HG03095 (cell line): ENCODE measurements around the gene LRFN2.

ENCODE experiments used
- ATAC-seq: cut with Tn5 transposase; IDR thresholded peaks from one replicate; pipeline ENCODE4 v1.9.1; 2021; ENCODE audit warnings: moderate library complexity; ENCODE audit not compliant: unreplicated experiment

The LRFN2 gene

GRCh38 chr6:40353197-40353966, 233.8 kb downstream of the LRFN2 start:
- no peak for ATAC-seq

- ATAC-seq, result no peak
Observed at GRCh38 chr6:40352527-40353170, 234.5 kb downstream of the LRFN2 start.

- ATAC-seq, result no peak
Observed at GRCh38 chr6:40352006-40352405, 235.2 kb downstream of the LRFN2 start.

- no peak for ATAC-seq
Observed at GRCh38 chr6:40350747-40351217, 236.4 kb downstream of the LRFN2 start.

- no peak for ATAC-seq
Observed at GRCh38 chr6:40349901-40350746, 237.0 kb downstream of the LRFN2 start.

GRCh38 chr6:40349123-40349900, 237.9 kb downstream of the LRFN2 start:
- no peak for ATAC-seq

- ATAC-seq, result no peak
Observed at GRCh38 chr6:40348591-40348990, 238.6 kb downstream of the LRFN2 start.

- no peak for ATAC-seq
Observed at GRCh38 chr6:40347571-40348011, 239.6 kb downstream of the LRFN2 start.

GRCh38 chr6:40346246-40346645, 240.9 kb downstream of the LRFN2 start:
- ATAC-seq, result no peak

GRCh38 chr6:40344566-40345167, 242.5 kb downstream of the LRFN2 start:
- no peak for ATAC-seq

GRCh38 chr6:40343877-40344565, 243.1 kb downstream of the LRFN2 start:
- no peak for ATAC-seq

GRCh38 chr6:40343318-40343876, 243.8 kb downstream of the LRFN2 start:
- no peak for ATAC-seq

- ATAC-seq, result no peak
Observed at GRCh38 chr6:40342723-40343122, 244.4 kb downstream of the LRFN2 start.

- ATAC-seq, result no peak
Observed at GRCh38 chr6:40341726-40342125, 245.4 kb downstream of the LRFN2 start.
